ENCODE measurements around the gene IL18R1.

Gene IL18R1

DNA sequence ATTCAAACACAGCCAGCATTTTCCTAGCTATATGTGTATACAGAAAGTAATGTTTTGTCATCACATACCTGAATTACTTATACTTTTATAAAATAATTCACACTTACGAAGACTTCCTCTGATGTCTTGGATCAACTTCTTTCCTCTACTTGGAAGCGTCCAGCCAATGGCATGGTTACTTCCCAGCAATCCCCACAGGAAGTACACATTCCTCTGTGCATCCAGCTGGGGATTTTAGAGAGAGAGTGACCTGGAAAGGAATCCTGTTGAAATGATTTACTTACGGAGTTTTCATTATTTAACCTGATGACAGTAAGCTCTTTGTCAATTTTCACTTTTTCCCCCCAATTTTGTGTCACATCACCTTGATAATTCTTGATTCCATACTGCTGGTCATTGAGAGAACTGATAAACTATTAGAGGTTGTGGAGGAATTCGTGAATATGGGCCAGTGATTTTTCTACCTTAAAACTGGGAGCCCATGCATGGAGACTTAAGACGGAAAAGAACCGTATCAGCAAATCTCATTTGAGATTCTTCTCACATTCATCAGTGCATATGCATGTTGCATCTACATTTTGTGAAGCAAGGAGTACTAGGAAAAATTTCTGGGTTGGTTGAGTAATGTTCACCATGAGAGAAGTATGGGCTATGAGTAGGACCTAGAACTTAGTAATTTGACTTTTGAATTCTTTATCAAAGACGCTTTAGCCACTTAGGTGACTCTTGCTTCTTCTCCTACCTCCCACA lies 9.0 kb upstream of the IL18R1 start:
- FAIRE-seq = no peak

- FAIRE-seq = no peak
These were observed 5.3 kb upstream of the IL18R1 start for GRCh38 chr2:102350137-102350793.

DNA sequence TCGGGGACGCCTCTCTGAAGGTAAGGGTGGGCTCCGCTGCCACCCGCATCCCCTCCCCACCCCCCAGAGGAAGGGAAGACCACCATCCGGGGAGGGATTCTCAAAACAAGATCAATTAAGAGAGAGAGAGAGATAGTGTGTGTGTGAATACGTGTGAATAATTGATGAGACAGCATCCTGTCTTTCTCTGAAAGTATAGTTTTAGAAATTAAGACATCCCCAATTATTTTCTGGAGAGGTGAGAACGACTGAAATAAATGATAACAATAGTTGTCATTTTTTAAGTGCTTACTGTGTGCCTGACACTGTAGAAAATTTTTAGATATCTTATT lies 751 bp downstream of the IL18R1 start:
- FAIRE-seq = no peak

DNA sequence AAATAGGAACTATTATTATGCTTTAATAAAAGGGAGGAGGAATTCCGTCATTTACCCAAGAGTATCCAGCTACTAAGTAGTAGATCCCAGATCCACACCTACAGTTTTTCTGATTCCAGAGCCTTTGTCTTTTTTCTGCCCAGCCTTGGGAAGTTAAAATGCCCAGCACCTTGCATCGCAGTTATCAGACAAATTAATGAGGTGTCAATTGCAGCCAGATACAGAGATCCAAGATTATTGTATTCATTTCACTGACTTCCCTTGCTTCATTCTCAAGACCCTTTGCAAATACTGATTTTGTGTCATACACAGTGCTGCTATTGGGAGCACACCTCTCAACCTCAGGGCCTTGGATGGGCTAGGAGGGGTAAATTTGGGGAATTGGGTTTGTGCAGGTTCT lies 1.1 kb downstream of the IL18R1 start:
- no peak for FAIRE-seq

DNA sequence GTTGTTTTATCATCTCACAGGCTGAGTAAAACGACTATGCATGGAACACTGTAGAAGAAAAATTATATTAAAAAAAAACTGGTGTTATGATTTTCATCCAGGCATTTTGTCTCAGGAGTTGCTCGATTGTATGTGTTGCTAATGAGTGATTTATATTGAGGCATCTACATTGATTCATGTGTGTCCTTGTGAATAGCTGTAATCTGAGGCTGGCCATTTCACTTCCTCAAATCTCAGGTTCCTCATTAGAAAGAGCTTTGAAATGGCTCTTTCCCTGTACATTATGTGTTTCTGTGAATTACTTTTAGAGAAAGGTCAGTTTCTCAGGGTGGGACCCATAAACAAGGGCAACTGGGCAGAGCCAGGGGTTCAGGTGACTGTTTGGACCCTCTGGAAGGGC lies 2.3 kb downstream of the IL18R1 start:
- FAIRE-seq = no peak

DNA sequence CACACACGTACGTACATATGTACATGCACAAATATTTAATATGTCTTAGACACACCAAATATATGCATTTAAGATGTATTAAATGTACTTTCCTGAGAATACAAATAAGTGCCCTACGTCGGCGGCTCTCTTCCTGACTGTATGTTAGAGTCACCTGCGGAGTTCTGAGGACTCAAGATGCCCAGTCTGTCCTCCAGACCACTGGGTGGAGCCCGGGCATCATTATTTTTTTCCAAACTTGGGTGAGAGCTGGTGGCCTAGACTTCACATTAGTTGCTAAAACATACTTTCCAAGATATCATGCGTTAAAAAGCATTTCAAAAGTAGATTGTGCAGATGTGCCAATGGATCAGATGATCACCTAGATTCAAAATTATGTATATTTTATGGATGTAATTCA lies 2.9 kb downstream of the IL18R1 start:
- FAIRE-seq = no peak

GRCh38 chr2:102359527-102359926 lies 3.9 kb downstream of the IL18R1 start:
- no peak for FAIRE-seq

DNA sequence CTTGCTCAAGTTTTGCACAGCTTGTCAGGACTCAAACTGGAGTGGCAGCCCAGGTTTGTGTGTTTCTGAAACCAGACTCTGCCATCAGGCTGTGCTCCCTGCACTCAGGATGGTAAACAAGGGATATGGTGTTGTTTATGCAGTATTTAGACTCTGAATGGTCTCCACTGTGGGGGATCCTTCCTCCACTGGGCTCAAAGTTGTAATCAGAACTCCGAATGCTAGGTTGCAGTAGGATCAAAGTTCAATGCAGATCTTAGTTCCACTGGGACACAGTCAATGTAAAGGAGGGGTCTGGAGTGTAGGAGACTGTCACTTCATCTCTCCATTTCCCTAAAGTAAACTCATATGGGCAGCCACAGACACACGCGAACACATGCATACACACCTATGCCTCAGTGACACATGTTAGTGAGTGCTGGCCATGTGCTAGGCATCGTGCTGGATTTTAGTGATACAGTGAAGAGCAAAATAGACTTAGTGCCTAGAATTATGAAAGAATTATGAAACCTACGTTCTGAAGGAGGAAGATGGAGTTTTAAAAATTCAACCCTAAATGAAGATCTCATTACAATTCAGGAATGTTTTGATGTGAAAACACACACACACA lies 6.1 kb downstream of the IL18R1 start:
- no peak for FAIRE-seq

- no peak for FAIRE-seq
These were observed 10.2 kb downstream of the IL18R1 start for GRCh38 chr2:102365763-102366162.

DNA sequence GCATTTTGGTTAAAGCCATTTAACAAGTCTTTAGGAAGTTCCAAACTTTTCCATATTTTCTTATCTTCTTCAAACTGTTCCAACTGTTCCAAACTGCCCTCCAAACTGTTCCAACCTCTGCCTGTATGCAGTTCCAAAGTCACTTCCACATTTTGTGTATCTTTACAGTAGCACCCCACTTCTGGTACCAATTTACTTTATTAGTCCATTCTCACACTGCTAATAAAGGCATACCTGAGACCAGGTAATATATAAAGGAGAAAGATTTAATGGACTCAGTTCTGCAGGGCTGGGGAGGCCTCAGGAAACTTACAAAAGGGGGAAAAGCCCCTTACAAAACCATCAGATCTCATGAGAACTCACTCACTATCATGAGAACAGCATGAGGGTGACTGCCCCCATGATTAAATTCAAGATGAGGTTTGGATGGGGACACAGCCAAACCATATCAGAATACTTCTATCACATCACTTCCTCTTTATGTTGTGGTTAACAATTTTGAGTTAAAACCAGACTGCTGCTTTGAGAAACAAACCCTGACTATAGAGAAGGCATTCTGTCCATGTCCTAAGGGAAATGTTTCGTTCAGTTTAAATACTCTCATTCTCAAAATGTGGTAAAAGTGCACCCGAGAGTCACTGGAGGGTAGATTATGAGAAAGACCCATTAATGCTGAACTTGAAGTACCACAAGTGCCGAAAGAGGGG lies 11.0 kb downstream of the IL18R1 start:
- no peak for FAIRE-seq

DNA sequence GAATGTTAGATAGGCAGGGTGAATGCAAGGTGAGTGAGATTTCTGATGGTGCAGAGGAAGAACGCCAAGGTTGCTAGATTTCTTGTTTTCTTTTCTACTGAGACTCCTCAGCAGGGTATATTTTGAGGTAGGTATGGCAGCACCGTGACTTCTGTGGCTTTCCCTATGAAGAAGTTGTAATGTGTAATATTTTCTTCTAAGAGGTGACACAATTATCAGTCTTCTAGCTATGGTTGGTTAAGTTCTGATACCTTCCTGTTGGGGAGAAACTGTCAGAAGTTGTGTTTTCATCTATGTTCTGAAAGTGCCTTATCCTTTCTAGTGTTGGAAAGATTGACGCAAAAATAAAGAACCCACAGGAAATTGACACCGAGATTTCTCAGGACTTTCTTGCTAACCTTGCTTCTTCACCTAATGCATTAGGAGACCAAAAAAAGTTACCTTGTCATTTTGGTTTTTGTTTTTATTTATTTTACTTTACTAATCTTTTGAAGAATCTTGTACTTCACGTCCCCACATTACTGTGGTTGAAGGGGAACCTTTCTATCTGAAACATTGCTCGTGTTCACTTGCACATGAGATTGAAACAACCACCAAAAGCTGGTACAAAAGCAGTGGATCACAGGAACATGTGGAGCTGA lies 11.9 kb downstream of the IL18R1 start:
- no peak for FAIRE-seq

- no peak for FAIRE-seq
These were observed 13.0 kb downstream of the IL18R1 start for GRCh38 chr2:102368461-102369109.

DNA sequence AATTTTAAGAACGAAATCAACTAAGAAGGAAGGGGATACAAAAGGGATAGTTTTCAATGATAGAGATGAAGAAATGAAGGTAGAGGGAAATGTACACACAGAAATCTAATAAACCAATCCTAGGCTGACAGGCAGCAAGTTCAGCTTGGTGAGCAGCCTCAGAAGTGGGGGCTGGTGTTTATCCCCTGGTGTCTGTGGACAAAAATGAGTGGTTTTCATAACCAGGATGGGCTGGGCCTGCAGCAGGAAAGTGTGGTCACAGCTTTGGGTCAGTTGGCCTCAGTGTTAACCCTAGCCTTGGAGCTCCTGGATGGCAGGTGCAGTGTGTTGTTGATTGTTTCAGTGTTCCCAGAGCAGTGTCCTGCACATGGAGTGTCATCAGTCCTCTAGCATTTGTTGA lies 14.3 kb downstream of the IL18R1 start:
- no peak for FAIRE-seq

GRCh38 chr2:102376052-102376591 lies 20.5 kb downstream of the IL18R1 start:
- FAIRE-seq = no peak

GRCh38 chr2:102383722-102384121 lies 28.1 kb downstream of the IL18R1 start:
- FAIRE-seq = no peak

DNA sequence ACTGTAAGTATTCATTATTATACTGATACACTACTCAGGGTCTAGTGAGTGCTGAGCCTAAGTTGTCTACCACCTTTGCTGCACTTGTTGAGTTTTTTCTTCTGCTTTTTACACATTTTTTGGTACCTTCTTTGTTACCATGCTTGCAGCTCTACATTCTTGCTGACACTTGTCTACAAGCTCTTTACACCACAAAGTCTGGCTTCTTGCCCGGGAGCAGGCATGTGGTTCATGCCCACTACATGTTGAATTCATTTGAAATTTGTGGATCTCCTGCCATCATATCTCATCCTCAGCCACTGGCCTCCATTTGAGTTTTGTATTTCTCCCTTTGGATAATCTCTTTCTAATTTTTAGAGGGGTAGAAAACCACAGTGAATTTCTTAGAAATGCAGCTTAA lies 29.9 kb downstream of the IL18R1 start:
- no peak for FAIRE-seq

DNA sequence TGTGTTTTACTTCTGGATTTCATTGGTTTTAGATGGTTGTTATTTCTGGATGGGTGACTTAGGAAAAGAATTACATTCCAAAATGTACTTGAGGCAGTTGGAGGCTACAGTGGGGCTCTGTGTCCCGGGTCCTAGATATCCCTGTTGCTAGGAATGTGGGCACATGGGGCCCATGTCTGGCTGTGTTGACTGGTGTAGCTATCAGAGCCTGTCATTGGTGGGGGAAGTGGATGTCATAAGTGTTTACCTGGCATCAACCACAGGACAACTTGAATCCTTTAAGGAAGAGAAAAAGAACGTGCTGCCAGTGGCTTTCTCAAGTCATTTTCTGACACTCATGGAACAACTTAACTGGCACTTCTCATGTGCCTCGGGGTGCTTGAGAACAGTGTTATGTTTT lies 30.4 kb downstream of the IL18R1 start:
- no peak for FAIRE-seq

DNA sequence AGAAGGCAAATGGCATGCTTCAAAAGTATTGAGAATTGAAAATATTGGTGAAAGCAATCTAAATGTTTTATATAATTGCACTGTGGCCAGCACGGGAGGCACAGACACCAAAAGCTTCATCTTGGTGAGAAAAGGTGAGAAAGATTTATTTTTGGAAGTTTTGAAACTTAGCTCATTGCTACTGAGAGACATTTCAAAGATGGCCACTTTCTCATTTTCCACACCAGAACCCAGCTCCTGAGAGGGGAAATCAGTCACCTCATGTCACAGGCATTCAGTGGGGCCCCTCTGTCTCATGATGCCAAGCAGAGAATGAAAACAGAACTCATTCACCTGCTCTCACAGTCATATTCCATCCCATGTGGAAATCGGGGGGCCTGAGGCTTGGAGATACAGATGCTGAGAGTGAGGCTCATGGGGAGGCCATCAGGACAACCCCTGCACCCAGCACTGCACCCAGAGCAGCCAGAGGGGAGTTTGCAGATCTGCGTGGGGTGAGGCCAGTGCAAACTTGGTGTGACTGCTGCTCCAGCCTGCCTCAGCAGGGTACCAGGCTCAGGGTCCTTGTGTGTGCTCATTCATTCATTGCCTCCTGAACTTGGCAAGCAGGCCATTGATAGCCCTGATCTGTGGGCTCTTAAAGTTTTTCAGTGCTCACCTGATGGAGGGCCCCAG lies 31.4 kb downstream of the IL18R1 start:
- FAIRE-seq = no peak

DNA sequence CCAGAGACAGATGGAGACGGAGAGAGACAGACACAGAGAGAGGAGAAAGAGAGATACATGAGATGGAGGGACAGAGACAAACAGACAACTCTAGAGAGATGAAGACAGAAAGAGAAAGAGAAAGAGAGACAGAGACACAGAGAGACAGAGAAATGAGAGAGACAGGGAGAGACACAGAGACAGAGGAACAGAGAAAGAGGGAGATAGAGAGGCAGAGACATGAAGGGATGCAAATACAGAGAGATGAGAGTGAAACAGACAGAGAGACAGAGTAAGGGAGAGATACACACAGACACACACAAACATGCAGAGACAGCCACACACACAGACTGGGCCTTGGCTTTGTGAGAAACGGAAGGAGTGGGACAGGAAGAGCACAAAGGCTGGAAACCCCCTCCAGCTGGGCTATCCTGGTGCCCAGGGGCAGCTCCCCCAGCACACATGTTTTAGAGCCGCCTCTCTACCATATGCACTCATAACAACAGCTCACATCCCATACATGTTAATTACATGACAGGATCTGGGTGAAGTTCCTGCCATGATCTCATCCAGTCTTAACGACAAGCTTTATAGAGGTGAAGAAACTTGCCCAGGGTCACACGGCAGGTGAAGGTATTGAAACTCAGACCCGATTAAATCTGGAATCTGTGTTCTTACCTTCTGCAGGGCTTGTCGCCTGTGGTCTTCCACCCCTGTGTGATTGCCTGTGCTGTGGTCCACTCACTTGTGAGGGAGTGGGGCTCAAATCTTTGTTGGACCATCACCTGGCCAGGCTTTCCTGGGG lies 32.4 kb downstream of the IL18R1 start:
- FAIRE-seq = no peak

DNA sequence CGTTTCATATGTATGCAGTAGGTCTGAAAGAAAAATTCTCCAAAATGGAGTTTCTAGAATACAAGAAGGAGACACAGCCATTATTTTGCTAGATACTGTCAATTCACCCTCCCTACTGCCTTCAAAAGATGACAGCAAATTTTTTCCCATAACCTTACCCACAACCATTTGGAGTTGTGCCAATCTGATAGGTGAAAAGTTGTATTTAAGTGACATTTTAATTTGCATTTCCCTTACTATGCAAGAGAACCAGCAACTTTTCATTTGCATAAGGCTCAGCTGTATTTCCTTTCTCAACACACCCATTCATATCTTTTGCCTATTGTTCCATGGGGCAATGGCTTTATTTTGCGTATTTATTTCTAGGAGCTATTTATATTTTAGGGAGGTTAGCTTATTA lies 36.0 kb downstream of the IL18R1 start:
- no peak for FAIRE-seq

DNA sequence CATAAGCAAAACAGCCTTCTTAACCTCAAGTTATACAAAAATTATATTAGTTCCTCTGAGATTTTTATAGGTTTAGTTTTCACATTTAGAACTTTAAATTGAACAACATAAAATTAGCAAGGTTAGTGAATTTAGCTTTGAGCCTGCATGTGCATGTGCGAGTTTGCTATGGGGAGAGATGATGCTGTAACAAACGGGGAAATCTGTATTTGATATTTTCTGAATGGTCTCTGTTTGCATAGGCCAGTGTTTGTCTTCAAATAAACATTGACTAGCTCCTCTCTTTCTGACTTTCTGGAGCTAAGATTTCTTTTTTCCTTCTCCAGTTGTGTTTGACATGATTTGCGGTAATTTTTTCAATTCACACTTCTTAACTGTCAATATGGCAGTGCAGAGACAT lies 36.5 kb downstream of the IL18R1 start:
- no peak for FAIRE-seq
